KMS-11 (cell line): ENCODE results near the gene MAN2B2.

ENCODE experiments used
- H2AFZ ChIP-seq: fragments of 200-600 bp; sonication (generic); 2 replicates; pipeline ENCODE4 v1.6.1; 2016; ENCODE audit warnings: antibody characterized with exemption, mixed run types, low read depth
- H3K27ac ChIP-seq: fragments of 200-600 bp; sonication (generic); 2 replicates; pipeline ENCODE4 v1.6.1; 2016; ENCODE audit warnings: mild to moderate bottlenecking, mixed run types
- H3K27me3 ChIP-seq: fragments of 200-600 bp; sonication (generic); 2 replicates; pipeline ENCODE4 v1.6.1; 2017; ENCODE audit warnings: mild to moderate bottlenecking, low read depth, mixed run types, moderate library complexity; ENCODE audit not compliant: insufficient read depth
- H3K36me3 ChIP-seq: fragments of 200-600 bp; sonication (generic); 2 replicates; pipeline ENCODE4 v1.6.1; 2017; ENCODE audit warnings: mild to moderate bottlenecking, mixed run types; ENCODE audit not compliant: insufficient read depth
- H3K4me1 ChIP-seq: fragments of 200-600 bp; sonication (generic); 2 replicates; pipeline ENCODE4 v1.6.1; 2016; ENCODE audit warnings: mild to moderate bottlenecking, low read depth, mixed run types; ENCODE audit not compliant: poor library complexity, severe bottlenecking
- H3K4me2 ChIP-seq: fragments of 200-600 bp; sonication (generic); 2 replicates; pipeline ENCODE4 v1.7.0; 2016; ENCODE audit warnings: mild to moderate bottlenecking, mixed run types
- H3K4me3 ChIP-seq: fragments of 200-600 bp; sonication (generic); IDR thresholded peaks from 2 replicates; pipeline ENCODE4 v1.6.1; 2017; ENCODE audit warnings: low read depth, low read length, mixed read lengths; ENCODE audit not compliant: insufficient read depth
- H3K79me2 ChIP-seq: fragments of 200-600 bp; sonication (generic); 2 replicates; pipeline ENCODE4 v1.6.1; 2016; ENCODE audit warnings: low read depth, mixed run types; ENCODE audit not compliant: insufficient read depth
- H3K9ac ChIP-seq: fragments of 200-600 bp; sonication (generic); 2 replicates; pipeline ENCODE4 v1.6.1; 2016; ENCODE audit warnings: mild to moderate bottlenecking, mixed run types
- H4K20me1 ChIP-seq: fragments of 200-600 bp; sonication (generic); 2 replicates; pipeline ENCODE4 v1.6.1; 2016; ENCODE audit warnings: mild to moderate bottlenecking, mixed run types; ENCODE audit not compliant: insufficient read depth
- CTCF ChIP-seq: fragments of 200-600 bp; sonication (generic); conservative IDR thresholded peaks from 2 replicates; pipeline ENCODE4 v1.6.1; 2017; ENCODE audit warnings: low read depth, mild to moderate bottlenecking, antibody characterized with exemption, low read length, moderate library complexity, mixed read lengths

The MAN2B2 gene

DNA sequence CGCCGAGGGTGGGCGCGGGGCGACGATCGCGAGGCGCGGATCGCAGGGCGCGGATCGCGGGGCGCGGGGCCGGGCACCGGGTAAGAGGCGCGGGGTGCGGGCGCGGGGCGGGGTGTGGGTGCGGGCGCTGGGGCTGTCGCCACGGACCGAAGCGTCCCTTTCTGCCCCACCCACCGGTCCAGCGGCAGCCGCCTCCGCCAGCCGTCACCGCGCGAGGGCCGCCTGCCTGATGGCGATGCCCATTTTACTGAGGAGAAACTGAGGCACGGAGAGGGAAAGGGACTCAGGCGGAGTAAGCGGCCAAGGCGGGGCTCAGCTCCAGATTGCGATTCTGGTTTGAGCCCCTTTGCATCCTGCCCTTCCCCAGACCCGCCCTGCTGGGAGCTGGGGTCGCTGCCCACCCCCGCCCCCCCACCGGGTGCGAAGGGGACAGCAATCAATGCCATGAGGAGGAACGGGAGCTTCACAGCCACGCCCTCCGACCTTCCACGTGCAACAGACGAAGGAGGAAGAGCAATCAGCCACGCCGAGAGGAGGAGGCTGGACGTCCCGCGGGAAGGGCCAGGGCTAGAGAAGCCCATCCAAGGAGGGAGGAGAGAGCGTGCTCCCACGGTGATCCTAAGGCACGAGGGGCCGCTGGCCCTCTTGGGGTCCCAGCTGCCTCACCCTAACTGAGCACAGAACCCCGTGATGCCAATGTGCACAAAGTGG lies 10.9 kb upstream of the MAN2B2 start:
- Histone ChIP-seq H3K4me3 (no peak overlapping the region), H3K9ac (no peak overlapping the region), H3K4me2 (no peak overlapping the region), H3K79me2 (no peaks in the 10 kb centered on the region), H4K20me1 (no peaks in the 10 kb centered on the region), H3K36me3 (no peaks in the 10 kb centered on the region), H3K27me3 (peaks cover 2% of the 10 kb centered on the region; the same call in 1 of the 2 replicates), H2AFZ (no peak overlapping the region), H3K4me1 (no peaks in the 10 kb centered on the region), H3K27ac (no peak overlapping the region)
- no peak for TF ChIP-seq CTCF

DNA sequence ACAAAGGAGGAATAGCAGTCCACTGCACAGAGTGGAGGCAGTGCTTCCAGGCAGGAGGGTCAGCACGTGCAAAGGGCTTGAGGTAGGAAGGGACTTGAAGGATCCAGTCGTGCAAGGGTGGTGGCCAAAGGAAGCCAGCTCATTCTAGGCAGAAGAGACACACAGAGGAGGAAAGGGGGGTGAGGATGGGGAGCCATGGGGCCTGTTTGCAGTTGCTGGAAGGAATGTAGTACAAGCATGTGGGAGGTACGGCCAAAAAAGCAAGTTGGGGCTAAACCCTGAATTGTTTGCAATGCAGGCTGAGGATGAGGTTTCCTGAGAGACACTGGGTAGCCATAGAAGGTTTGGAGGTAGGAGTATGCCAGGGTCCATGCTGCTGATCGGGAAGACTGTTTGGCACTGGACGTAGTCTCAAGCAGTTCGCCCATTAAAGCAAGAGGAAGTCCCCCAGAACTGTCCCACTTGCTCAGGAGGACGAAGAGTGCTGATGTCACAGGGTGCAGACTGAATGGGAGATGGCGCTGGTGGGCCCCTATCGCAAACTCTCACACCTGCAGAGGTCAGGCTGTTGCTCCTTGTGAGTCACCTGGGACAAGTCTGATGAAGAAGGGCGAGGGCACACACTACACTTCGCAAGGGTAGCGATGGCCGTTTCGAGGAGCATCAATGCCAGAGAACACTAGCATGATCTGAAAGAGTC lies 9.1 kb upstream of the MAN2B2 start:
- Histone ChIP-seq H3K36me3 (no peaks in the 10 kb centered on the region), H2AFZ (no peak overlapping the region), H3K79me2 (no peaks in the 10 kb centered on the region), H3K27me3 (no peaks in the 10 kb centered on the region; the same call in 1 of the 2 replicates), H3K4me2 (no peak overlapping the region), H4K20me1 (no peaks in the 10 kb centered on the region), H3K4me1 (no peaks in the 10 kb centered on the region), H3K4me3 (no peak overlapping the region), H3K9ac (no peak overlapping the region), H3K27ac (no peak overlapping the region)
- no peak for TF ChIP-seq CTCF

- no peak for TF ChIP-seq CTCF
- Histone ChIP-seq H3K4me2 (no peak overlapping the region), H2AFZ (no peak overlapping the region), H3K4me1 (no peaks in the 10 kb centered on the region), H4K20me1 (no peaks in the 10 kb centered on the region), H3K9ac (no peak overlapping the region), H3K36me3 (no peaks in the 10 kb centered on the region), H3K27ac (no peak overlapping the region), H3K27me3 (no peaks in the 10 kb centered on the region; the same call in 1 of the 2 replicates), H3K4me3 (no peak overlapping the region), H3K79me2 (no peaks in the 10 kb centered on the region)
Measured at GRCh38 chr4:6566391-6567190, 8.4 kb upstream of the MAN2B2 start.

DNA sequence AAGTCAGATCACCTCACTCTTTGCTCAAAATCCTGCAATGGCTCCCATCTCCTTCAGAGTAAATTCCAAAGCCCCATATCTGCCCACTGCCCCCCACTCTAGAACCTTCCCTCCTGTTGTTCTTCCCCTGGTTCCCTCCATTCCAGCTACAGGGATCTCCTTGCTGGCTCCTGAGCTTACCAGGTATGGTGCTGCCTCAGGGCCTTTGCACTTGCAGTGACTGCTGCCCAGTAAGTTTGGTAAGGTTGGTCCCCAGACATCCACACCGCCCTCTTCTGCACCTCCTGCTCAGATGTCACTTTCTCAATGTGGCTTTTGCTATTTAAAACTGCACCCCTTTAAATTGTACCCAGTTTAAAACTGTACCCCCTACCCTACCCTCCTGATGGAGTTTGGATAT lies 7.8 kb upstream of the MAN2B2 start:
- H3K27me3 ChIP-seq: no peaks in the 10 kb centered on the region; the same call in 1 of the 2 replicates

More for the DNA sequence above, 7.8 kb upstream of the MAN2B2 start:
- H3K27ac ChIP-seq: no peak overlapping the region
- H3K4me2 ChIP-seq: no peak overlapping the region
- no peaks in the 10 kb centered on the region for H3K4me1 ChIP-seq
- H3K36me3 ChIP-seq: no peaks in the 10 kb centered on the region
- H3K4me3 ChIP-seq: no peak overlapping the region
- H4K20me1 ChIP-seq: no peaks in the 10 kb centered on the region
- H3K79me2 ChIP-seq: no peaks in the 10 kb centered on the region
- no peak overlapping the region for H2AFZ ChIP-seq
- no peak overlapping the region for H3K9ac ChIP-seq
- no peak for TF ChIP-seq CTCF
